ENCODE results near the gene IRX6. TPM values are rescaled to one million over a fixed set of nuclear protein-coding genes. Genes with fewer than 3 reads are reported as not detected.

IRX6 gene
- total RNA-seq, 1 donor from 2014 or later: 0.34 TPM

- Mint-ChIP-seq H3K27ac (no peak overlapping the region), H3K4me1 (no peaks in the 10 kb centered on the region), H3K9me3 (peaks cover 8% of the 10 kb centered on the region), H3K27me3 (ENCODE audit: low read depth) (peaks cover 5% of the 10 kb centered on the region), H3K36me3 (no peaks in the 10 kb centered on the region), H3K4me3 (no peak overlapping the region)
- DNase-seq (ENCODE audit: low spot score in 2 of 2, unreplicated experiment in 2 of 2): no peak
- no peak for TF ChIP-seq CTCF (IDR thresholded peaks at IDR 0.05; ENCODE audit: unreplicated experiment)
Observed at GRCh38 chr16:55351936-55352335, 27.9 kb downstream of the IRX6 start.

GRCh38 chr16:55357241-55357640 is 33.2 kb downstream of the IRX6 start:
- no peaks in the 10 kb centered on the region for H3K36me3 Mint-ChIP-seq
- no peak overlapping the region for H3K27ac Mint-ChIP-seq
- TF ChIP-seq CTCF (IDR thresholded peaks at IDR 0.05; ENCODE audit: unreplicated experiment): no peak
- H3K27me3 Mint-ChIP-seq (ENCODE audit: low read depth): peaks cover 38% of the 10 kb centered on the region
- no peaks in the 10 kb centered on the region for H3K4me1 Mint-ChIP-seq
- no peak overlapping the region for H3K4me3 Mint-ChIP-seq
- H3K9me3 Mint-ChIP-seq: peaks cover 3% of the 10 kb centered on the region
- DNase-seq (ENCODE audit: low spot score in 2 of 2, unreplicated experiment in 2 of 2): no peak

GRCh38 chr16:55359946-55360345 is 35.9 kb downstream of the IRX6 start:
- H3K27ac Mint-ChIP-seq: no peak overlapping the region
- DNase-seq (ENCODE audit: low spot score in 2 of 2, unreplicated experiment in 2 of 2): no peak
- no peaks in the 10 kb centered on the region for H3K36me3 Mint-ChIP-seq
- H3K4me3 Mint-ChIP-seq: no peak overlapping the region
- H3K9me3 Mint-ChIP-seq: no peaks in the 10 kb centered on the region
- H3K4me1 Mint-ChIP-seq: no peaks in the 10 kb centered on the region
- peaks cover 52% of the 10 kb centered on the region for H3K27me3 Mint-ChIP-seq (ENCODE audit: low read depth)
- TF ChIP-seq CTCF (IDR thresholded peaks at IDR 0.05; ENCODE audit: unreplicated experiment): no peak

GRCh38 chr16:55364811-55365210 is 40.8 kb downstream of the IRX6 start:
- H3K36me3 Mint-ChIP-seq: no peaks in the 10 kb centered on the region
- H3K9me3 Mint-ChIP-seq: no peaks in the 10 kb centered on the region
- DNase-seq (ENCODE audit: low spot score in 2 of 2, unreplicated experiment in 2 of 2): no peak
- no peak for TF ChIP-seq CTCF (IDR thresholded peaks at IDR 0.05; ENCODE audit: unreplicated experiment)
- peaks cover 72% of the 10 kb centered on the region for H3K27me3 Mint-ChIP-seq (ENCODE audit: low read depth)
- no peak overlapping the region for H3K4me3 Mint-ChIP-seq
- H3K4me1 Mint-ChIP-seq: peaks cover 16% of the 10 kb centered on the region
- H3K27ac Mint-ChIP-seq: no peak overlapping the region

GRCh38 chr16:55367301-55367811 is 43.4 kb downstream of the IRX6 start:
- peaks cover 24% of the 10 kb centered on the region for H3K4me1 Mint-ChIP-seq
- no peaks in the 10 kb centered on the region for H3K9me3 Mint-ChIP-seq
- H3K4me3 Mint-ChIP-seq: no peak overlapping the region
- no peak for DNase-seq (ENCODE audit: low spot score in 2 of 2, unreplicated experiment in 2 of 2)
- no peaks in the 10 kb centered on the region for H3K36me3 Mint-ChIP-seq
- peaks cover 80% of the 10 kb centered on the region for H3K27me3 Mint-ChIP-seq (ENCODE audit: low read depth)
- H3K27ac Mint-ChIP-seq: no peak overlapping the region
- TF ChIP-seq CTCF (IDR thresholded peaks at IDR 0.05; ENCODE audit: unreplicated experiment): no peak
